CD4-positive, alpha-beta T cell treated with Interleukin-17A for 1 hour (primary cell): Measurements from ENCODE around the gene ANKMY2.
"Not testable (repeated sequence)": the region's sequence is repeated elsewhere in the genome, so short reads cannot be mapped to it uniquely, and the experiment has no call there.

ENCODE experiments used
- DNase-seq: peaks from one replicate; pipeline ENCODE4 v3.0.0-alpha.2; 2020

The ANKMY2 gene

GRCh38 chr7:16645593-16646471 lies at the start of gene ANKMY2, which contains the start of gene BZW2:
Gene ANKMY2 (minus strand): TSS chr7:16645754. CDS start chr7:16645573, 181 bp downstream.
Gene BZW2 (plus strand): TSS chr7:16646181. CDS start chr7:16665444, 19,263 bp downstream.
- peak; percentile 94 for DNase-seq

DNA sequence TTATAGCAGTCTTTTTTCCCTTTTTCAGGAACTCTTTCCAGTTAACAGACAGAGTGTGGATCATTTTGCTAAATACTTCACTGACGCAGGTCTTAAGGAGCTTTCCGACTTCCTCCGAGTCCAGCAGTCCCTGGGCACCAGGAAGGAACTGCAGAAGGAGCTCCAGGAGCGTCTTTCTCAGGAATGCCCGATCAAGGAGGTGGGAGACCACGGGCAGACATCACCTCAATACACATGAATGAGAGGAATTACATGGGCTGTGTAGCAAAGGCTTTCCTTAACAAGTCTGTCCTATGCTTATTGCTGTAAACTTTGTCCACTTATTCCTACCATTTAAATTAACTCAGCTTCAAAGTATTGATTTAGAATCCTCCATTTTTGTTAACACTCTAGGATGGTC lies 49.3 kb upstream of the ANKMY2 start:
- DNase-seq, result no peak

- DNase-seq, result no peak
Measured at GRCh38 chr7:16693601-16694318, 48.2 kb upstream of the ANKMY2 start.

DNA sequence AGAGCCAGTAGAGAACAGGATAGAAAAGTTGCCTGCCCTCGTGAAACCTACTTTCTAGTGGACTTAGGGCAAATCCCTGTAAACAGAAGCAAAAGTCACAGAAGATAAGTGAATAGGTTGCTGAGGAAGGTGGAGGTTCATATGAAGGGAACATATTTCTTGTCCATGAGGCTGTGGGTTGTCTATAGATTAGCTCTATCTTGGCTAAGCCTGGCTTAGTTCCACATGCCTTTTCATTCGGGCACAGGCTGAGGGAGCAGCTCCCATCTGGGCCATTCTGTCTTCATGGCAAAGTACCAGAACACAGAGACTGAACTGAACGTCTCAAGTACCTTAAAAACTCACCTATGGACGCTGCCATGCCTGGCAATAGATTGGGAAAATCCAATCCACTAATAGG lies 45.7 kb upstream of the ANKMY2 start:
- no peak for DNase-seq

DNA sequence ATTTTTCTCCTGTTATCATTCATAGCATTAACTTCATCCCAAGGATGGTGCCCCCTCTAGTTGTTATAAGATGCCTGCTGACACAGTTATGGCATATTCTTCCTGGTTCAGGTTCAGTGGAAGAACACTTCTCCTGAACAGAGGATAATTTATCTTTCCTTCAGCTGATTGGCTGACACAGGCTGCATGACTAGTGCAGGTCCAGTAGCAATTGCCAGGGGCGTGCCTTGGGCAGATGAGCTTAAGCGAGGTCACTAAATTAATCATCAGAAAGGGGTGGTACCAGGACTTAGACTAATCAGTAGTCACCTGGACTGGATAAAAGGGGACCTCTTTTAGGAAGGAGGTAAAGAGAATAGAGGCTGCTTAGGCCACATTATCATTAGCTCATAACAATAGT lies 42.7 kb upstream of the ANKMY2 start:
- no peak for DNase-seq

DNA sequence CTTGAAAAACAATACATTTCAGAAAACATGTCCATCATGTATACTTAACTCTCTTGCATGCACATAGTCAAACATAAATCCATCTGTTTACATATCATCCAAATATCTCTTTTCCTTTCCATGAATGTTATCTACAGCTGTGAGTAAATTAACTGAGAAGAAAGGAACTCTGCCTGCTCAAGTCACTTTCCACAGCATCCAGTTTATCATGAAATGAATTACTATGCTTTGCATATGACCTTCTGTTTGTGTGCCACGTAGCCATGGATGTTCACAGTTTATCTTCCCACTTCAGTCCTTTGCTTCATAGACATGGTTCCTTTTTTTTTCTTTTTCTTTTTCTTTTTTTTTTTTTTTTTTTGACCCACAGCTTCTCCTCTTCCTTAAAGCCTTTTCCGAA lies 40.0 kb upstream of the ANKMY2 start:
- DNase-seq, result no peak

DNA sequence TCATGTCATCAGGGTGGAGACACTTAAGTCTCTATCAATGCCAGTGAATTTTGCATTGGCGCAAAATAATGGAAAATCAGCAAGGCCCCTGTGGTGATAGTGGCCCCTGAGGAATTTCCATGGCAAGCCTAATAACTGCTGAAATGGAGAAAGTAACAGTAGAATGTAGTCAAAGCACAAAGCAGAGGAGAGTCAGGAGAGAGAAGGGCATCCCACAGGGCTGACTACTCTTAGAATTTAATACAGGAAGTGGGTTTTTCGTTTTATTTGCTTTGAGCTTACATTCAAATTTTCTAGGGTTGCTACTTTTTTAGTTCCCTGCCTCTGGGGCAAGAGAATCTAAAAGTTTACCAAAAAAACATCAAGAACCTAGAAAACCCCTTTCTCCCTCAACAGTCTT lies 39.4 kb upstream of the ANKMY2 start:
- peak; percentile 5 for DNase-seq

DNA sequence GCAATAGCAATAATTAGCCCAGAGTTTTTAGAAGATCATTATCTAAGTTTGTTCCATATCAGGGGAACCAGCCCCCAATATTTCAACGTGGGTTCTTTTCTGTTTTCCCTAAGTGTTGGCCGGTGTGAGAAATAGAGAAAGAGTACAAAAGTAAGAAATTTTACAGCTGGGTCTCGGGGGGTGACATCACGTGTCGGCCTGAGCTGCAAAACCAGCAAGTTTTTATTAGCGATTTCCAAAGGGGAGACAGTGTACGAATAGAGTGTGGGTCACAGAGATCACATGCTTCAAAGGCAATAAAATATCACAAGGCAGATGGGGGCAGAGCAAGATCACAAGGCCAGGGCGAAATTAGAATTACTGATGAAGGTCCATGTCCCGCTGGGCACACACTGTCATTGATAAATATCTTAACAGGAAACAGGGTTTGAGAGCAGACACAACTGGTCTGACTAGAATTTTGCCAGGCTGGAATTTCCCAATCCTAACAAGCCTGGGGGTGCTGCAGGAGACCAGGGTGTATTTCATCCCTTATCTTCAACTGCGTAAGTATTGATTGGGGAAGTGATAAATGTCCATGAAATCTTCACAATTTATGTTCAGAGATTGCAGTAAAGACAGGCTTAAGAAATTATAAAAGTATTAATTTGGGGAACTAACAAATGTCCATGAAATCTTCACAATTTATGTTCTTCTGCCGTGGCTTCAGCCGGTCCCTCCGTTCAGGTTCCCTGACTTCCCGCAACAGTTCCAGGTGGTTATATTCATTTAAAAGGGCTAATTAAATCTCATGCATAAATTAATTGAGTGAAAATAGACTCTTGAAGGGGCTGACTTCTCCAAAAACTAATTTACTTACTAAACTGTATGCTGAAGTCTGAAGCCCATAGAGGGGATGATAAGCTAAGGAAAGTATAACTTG lies 33.4 kb upstream of the ANKMY2 start:
- not testable (repeated sequence) for DNase-seq

DNA sequence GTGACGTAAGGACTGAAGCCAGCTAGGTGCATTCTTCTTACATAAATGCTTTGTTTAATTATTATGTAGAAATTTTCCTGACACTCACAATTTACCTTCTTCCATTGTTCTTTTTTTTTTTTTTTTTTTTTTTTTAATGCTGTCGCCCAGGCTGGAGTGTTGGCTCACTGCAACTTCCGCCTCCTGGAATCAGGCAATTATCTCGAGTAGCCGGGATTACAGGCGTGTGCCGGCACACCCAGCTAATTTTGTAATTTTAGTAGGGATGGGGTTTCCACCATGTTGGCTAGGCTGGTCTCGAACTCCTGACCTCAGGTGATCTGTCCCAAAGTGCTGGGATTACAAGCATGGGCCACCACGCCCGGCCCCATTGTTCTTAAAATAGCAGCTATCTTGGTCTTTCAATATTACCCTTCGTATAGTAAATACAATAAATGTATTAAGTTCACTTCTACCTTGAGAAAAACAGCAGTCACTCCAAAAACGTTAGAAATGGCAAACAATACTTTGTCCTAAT lies 32.5 kb upstream of the ANKMY2 start:
- DNase-seq, result no peak

DNA sequence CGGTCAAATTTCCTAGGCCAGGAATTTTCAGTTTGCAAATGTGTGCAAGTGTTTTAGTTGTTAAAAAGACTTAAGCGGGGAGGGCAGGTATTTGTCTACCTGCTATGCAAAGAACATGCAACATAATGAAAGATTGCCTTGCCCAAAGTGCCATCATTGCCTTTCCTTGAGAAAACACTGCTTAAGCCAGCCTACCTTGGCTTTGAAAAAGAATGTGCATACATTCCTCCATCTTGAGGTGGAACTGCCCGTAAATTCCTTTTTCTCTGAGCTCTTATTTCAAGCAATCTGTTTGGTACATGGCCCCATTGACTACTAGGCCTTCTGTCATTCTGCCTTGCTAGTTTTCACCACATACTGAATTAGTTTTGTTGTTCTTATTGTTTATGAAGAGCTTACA lies 29.7 kb upstream of the ANKMY2 start:
- no peak for DNase-seq

GRCh38 chr7:16671811-16672210 lies 26.3 kb upstream of the ANKMY2 start:
- no peak for DNase-seq

DNA sequence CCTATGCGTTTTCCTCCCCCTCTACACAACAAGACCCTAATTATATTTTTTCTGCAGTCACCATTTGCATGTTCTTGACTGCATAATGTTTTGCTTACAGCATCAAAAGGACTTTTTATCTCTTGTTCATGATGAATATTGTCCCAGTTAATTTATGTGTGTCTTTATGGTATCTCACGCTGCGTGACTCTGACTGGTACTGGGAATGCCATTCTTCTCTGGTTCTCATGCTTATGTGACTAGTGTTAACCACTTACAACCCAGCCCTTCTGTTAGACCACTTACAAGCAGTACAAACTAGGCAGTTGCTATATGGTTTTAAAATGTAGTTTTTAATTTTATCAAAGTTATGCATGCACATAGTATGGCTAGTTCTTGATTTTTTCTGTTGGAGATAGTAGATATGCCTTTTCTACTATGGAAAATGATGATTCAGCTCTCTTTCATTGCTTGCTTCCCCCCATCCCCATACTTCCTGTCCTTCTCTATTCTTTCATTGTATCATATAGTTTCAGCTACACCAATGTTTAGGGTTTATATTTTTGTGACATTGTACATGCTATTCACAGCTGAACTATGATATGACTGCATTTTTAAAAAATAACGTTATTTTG lies 25.3 kb upstream of the ANKMY2 start:
- no peak for DNase-seq

DNA sequence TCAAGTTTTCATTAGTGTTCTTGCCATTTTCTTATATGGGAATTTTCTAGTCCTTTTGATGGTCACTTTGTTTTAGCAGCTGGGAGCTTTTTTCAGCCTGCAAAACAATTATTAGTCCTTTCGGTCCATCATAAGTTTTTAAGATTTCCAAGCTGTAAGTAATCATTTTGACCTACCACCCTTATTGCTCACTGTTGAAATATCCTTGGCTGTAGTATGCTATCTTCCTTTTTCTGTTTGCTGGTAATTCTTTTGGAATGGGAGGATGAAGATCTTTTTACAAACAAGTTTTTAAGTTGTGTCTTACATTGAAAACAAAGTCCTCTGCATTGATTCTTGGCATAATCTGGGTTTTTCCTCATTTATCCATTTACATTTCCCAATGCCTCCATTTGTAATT lies 24.5 kb upstream of the ANKMY2 start:
- DNase-seq, result no peak

GRCh38 chr7:16669581-16669980 lies 24.0 kb upstream of the ANKMY2 start:
- no peak for DNase-seq

DNA sequence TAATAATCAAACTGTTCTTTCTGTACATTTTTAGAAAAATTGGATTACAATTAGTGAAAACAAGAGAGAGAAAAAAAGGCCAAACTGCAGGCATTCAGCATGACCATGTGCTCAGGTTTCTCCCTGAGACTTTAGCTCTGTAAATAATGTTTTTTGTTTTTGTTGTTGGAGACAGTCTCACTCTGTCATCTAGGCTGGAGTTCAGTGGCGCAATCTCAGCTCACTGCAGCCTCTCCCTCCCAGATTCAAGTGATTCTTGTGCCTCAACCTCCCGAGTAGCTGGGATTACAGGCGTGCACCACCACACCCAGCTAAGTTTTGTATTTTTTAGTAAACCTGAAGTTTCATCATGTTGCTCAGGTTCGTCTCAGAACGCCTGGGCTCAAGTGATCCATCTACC lies 23.4 kb upstream of the ANKMY2 start:
- DNase-seq, result no peak

DNA sequence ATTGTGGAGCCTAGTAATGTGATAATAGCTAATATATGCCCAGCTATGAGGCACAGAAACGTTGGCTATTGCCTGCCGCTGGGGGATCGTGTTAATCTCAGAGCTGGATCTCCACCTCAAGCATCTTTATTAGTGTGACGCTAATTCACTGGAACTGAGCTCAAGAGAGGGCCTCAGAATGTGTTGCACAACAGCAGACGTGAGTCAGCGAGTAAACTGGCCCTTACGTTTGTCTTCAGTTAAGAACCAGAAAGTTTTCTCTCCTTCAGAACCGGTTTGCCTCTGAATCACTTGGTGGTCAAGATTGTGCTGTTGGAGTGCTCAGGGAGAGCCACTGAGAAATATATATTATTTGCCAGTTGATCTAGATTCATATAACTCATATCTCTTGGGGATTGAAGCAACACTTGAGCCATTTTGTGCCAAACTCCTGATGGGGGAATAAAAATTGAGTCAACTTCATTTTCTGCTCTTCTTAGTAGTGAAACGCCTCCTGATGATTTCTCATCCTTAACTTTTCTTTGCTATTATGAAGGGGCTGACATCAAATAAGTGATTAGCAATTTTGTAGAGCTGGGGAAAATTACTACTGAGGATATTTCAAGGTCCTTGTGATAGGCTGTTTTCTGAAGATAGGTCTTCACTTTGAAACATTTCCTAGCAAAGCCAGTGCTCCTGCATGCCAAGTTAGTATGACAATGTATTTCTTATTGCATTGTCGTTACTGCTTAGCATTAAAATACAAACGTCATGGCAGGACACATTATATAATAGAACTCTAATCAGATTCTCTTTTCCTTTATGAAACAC lies 22.7 kb upstream of the ANKMY2 start:
- DNase-seq, result no peak

DNA sequence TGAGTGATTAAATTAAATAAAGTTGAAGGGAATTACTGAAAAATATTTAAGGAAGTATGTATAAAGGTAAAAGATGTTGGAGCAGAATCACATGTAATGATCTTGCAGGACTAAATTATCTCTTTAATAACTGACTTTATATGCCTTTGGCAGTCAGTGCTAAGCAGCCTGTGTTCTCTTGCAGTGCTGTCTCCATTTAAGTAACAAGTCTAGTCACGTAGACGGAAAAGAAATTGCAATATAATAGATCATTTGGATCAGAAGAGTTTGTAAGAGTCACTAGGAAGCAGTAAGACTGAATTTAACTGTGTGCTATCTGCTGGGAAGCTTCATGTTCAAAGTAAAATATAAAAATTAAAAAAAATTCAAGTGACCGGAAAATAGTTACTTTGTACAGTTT lies 21.8 kb upstream of the ANKMY2 start:
- DNase-seq, result no peak

- DNase-seq, result no peak
Measured at GRCh38 chr7:16661924-16662323, 16.4 kb upstream of the ANKMY2 start.

- no peak for DNase-seq
Measured at GRCh38 chr7:16660702-16661464, 15.3 kb upstream of the ANKMY2 start.

- not testable (repeated sequence) for DNase-seq
Measured at GRCh38 chr7:16659854-16660497, 14.4 kb upstream of the ANKMY2 start.
